CD4-positive, alpha-beta T cell treated with Interleukin-4 for 4 hours (primary cell): ENCODE data around the gene WFDC2.

Experiments
- DNase-seq: peaks from one replicate; pipeline ENCODE4 v3.0.0-alpha.2; 2020

Gene WFDC2

DNA sequence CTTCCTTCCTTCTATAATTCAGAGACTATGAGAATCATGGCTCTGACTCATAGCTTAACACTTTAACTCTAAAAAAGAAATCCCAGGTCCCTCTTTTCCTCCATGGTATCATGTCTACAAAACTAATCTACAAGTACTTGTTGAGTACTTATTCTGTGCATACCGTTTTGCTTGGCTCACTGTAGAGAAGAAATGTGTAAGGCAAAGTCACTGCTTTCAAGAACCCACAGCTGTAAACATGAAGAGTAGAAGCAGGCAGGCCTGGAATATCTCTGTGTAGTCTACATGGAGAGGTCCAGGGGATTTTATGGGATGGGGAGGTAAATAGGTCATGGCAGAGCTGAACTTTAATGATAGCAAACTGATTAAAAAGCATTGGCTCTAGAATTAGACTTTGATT is 32.0 kb downstream of the WFDC2 start:
- no peak for DNase-seq

DNA sequence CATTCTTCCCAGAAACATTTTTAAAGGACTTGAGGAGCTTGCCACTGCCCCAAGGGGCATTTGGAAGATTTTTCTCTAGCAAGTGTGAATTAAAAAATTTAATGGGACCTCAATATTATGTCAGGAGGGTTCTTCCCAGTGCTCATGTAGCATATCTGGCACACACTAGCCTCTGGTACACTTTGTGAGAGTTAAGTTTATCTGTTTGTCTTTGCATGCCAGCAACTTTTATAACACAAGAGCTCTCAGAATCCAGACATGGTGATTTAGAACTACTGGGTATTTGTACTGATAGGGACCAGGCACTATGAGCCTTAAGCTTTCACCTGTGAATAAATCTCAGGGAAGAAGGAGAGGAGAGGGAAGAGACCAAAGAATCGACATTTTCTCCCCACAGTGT is 33.0 kb downstream of the WFDC2 start:
- DNase-seq, result no peak

DNA sequence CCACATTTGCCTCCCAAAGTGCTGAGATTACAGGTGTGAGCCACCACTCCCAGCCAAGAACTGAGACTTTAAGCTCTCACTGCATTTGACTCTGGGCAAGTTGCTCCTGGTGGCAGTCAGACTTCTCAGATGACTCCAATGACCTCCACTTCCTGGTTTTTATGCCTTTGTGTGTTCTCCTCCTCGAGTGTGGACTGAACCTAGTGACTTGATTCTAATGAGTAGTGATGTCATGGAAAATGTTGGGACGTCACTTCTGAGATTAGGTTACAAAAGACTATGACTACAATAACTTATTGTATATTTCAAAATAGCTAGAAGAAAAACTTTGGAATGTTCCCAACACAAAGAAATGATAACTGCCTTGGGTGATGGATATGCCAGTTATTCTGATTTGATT is 33.9 kb downstream of the WFDC2 start:
- DNase-seq, result no peak

DNA sequence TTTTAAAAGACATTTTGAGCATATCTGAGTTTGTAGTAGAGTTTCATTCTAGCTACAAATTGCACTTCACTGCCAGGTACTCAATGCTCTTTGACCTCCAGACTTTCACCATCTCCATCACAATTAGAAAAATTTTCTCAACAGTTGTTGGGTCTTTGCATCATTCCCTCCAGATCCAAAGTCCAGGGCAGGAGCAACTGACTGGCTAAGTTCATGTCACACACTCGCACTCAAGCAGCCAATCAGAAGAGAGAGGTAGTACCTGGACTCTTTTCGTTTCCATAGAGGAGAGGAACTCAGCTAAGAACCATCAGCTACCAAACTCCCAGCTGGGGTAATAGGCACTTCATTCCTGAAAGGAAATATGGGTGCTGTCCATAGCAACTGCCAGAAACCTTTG is 36.8 kb downstream of the WFDC2 start:
- DNase-seq, result no peak

DNA sequence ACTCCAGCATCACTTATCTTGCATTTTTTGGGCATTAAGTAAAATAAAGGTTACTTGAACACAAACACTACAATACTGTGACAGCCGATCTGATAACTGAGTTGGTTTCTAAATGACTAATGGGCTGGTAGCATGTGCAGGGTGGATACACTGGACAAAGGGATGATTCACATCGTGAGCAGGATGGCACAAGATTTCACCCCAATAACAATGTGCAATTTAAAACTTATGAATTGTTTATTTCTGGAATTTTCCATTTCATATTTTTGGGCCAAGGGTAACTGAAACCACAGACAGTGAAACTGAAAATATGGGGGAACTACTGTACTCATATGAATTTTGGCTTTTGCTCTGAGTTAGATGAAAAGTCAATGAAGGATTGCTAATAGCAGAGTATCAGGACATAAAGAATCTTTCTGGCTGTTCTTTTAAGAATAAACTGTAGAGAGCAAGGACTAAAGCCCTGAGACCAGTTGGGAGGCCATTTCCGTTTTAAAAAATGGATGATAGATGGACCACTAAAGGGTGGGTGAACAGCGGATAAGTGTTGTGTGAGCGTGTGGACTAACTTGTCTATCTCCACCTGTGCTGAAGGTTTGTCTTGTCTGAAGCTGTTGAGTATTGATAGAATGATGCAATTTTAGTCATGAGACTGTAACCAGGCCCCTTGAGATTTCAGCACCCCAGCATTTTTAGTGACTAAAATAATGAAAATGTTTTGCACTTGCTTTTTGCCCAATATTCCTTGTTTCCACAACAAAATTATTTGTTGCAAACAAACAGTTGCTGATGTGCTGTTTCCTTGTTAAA is 37.7 kb downstream of the WFDC2 start:
- DNase-seq, result no peak

DNA sequence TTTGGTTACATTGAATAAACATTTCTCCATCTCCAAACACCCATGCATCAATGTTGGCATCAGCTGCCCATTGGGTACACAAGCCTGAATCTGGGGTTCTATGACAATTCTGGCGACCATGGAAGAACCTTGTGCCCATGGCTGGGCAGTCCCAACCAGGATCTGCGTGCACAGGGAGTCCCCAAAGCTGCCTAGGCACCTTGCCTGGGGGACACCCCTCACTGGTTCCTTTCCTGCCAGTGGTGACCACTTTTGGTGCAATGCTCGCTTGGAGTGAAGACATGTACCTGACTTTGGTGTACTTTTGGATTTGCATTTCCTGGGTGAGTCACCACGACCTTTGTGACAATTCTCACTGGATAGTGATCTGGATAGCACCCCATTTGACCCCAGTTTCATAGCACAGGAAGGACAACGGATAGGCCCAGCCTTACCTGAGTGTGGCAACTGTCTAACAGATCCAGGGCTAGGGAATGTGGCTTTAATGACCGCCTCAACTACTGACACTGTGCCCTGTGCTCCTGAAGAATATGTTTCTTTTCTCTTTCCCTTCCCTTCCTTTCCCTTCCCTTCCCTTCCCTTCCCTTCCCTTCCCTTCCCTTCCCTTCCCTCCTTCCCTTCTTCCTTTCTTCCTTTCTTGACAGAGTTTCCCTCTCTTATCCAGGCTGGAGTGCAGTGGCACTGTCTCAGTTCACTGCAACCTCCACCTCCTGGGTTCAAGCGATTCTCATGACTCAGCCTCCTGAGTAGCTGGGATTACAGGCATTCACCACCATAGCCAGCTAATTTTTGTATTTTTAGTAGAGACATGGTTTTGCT is 38.7 kb downstream of the WFDC2 start:
- no peak for DNase-seq

DNA sequence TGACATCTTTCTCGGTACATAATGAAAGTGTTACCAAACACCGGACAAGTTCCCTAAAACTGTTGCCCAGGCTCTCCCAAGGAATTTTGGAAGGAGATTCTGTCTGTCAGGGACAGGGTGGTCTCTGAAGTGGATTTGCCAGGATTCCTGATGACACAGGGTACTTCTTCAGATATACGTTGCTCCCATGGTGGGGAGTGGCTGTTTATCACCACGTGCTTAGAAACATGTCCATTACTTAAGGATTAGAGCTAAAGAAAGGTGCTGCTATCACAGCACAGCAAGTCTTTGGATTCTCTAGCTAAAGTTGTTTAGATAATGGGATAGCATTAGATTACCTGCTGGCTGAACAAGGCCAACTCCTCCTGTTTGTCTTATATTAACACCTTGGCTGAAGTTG is 39.5 kb downstream of the WFDC2 start:
- DNase-seq, result no peak

DNA sequence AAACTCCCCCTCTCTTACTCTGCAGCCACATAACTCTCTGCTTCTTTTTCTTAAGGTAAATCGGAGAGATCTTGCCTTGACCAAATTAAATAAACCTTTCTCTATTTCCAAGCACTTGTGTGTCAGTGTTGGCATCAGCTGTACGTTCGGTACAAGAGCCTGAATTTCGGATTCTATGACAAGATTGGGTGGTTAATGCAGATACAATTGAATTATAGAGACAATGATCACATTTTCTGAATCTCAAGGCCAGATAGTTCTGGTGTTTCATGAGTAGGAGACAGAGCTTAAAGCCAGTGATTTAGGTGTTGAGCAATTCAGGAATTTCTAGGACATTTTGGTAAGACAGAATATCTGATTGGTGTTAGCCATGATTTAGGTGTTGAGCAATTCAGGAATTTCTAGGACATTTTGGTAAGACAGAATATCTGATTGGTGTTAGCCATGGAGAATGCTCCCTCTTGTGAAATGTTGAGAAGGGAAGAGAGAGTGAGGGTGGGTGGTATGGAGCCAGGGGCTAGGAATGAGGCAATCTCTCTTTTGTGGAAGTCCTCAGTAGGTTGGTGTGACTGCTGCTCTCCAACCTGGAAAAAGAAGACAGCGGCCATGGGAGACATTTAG is 40.8 kb downstream of the WFDC2 start:
- no peak for DNase-seq

DNA sequence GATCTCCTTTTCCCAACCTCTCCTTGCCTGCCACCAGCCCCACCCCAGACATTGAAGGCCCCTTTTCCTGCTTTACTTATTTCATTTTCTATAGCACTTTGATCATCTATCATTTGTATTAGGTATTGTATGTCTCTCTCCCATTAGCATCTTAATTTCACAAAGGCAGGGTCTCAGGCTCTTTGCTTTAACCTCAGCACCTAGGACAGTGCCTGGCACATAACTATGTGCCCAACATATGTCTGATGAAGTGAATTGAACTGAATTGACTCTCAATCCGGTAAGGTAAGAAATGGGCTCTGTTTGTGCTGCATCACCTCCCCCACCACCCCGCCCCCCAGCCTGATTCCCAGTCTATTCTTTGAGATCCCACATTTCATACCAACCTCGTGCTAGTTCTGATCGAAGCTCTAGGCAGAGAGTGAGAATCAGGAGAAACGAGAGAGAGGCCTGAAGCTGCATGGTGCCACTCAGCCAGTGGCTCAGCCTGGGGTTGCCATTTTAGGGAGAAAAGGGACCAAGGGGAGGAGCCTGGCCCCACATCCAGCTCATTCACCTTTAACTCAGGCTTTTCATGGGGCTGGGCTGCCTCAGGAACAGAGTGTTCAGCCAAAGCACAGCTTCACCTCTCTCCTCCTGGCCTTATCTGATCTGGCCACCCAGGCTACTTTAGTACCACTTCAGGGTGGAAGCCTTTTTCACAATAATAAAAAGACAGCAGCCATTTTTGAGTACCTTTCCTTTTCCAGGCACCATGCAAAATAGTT is 45.8 kb downstream of the WFDC2 start, which contains the start of gene SPINT3:
Gene SPINT3, minus strand, starts transcription at position 476 of the 767 bp plus-strand sequence. Its CDS starts 14 bp downstream, at position 462.
- DNase-seq, result no peak

DNA sequence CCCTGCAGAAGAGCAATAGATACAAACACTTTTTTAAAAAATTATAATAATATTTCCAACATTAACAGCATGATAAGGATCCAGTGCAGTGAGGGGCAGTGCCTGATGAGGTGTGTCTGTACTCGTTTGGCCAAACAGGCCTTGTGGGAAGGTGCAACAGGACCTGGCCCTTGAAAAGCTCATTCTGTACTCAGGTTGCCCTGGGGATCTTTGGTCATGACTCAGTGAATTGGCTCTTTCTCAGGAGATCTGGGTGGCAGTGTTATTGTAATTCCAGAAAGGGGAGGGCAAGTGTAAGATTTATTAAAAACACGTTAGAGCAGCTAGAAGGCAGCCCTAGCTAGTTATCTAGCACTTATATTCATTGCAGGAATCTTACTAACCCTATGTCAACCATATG is 48.7 kb downstream of the WFDC2 start:
- DNase-seq, result no peak

DNA sequence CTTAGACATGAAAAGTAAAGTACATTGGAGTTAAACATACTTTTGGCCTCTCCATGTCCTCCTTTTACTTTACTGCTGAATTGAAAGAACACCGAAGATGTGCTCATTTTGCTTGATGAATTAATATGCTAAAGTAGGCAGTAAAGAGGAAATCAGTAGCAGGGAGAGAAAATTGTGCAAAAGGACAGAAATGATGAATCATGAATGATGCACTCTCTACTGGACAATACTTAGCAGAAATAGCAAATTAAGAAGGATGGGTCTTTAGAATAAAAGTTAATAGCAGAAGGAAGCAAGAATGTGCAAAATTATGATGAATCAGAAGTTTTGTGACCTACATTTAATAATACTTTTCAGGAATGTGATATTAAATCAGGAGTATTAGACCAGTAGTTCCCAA is 54.3 kb downstream of the WFDC2 start:
- DNase-seq, result no peak

DNA sequence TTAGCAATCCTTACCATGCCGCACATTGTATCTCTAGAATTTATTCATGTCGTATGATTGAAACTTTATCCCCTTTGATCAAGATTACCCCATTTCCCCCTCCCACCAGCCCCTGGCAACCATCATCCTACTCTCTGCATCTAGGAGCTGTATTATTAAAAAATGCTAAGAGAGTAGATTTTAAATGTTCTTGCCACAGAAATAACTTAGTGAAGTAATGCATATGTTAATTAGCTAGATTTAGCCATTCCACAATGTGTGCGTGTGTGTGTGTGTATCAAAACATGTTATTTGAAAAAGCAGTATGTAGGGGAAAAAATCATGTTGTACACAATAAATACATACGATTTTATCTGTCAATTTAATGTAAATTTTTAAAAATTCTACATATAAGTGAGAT is 57.7 kb downstream of the WFDC2 start:
- DNase-seq, result no peak
